Ecto neural progenitor cell (in vitro differentiated cells): ENCODE measurements around the gene NCKIPSD.
A peak's percentile ranks its signal among the peaks of the same experiment; 100 is the strongest.

ENCODE experiments used
- DNase-seq: peaks from one replicate; pipeline ENCODE4 v3.0.0-alpha.2; 2018; ENCODE audit warnings: low spot score

NCKIPSD gene

GRCh38 chr3:48678566-48679380 lies 6.9 kb downstream of the NCKIPSD start:
- DNase-seq = no peak

GRCh38 chr3:48678056-48678455 lies 7.7 kb downstream of the NCKIPSD start:
- DNase-seq = no peak

GRCh38 chr3:48674505-48674904 lies 11.2 kb downstream of the NCKIPSD start:
- no peak for DNase-seq

- no peak for DNase-seq
Measured at GRCh38 chr3:48672522-48672921, 13.2 kb downstream of the NCKIPSD start.

GRCh38 chr3:48664929-48665328 lies 20.8 kb downstream of the NCKIPSD start:
- no peak for DNase-seq

GRCh38 chr3:48664313-48664644 lies 21.4 kb downstream of the NCKIPSD start:
- no peak for DNase-seq

- peak; percentile 99 for DNase-seq
Measured at GRCh38 chr3:48663489-48664312, 22.0 kb downstream of the NCKIPSD start.

- DNase-seq = peak; percentile 89
Measured at GRCh38 chr3:48662753-48663488, 22.8 kb downstream of the NCKIPSD start, which contains the start of gene CELSR3. Gene CELSR3, minus strand, starts transcription at chr3:48662886. Its CDS starts 252 bp downstream, at chr3:48662634.

- DNase-seq = no peak
Measured at GRCh38 chr3:48662145-48662752, 23.5 kb downstream of the NCKIPSD start.

GRCh38 chr3:48661501-48662144 lies 24.1 kb downstream of the NCKIPSD start:
- peak; percentile 94 for DNase-seq

- DNase-seq = no peak
Measured at GRCh38 chr3:48660800-48661400, 24.8 kb downstream of the NCKIPSD start.

GRCh38 chr3:48656841-48657281 lies 28.9 kb downstream of the NCKIPSD start:
- DNase-seq = no peak

GRCh38 chr3:48656061-48656840 lies 29.5 kb downstream of the NCKIPSD start:
- DNase-seq = peak; percentile 95

GRCh38 chr3:48655606-48656005 lies 30.1 kb downstream of the NCKIPSD start:
- DNase-seq = no peak

- no peak for DNase-seq
Measured at GRCh38 chr3:48655063-48655462, 30.7 kb downstream of the NCKIPSD start.

GRCh38 chr3:48652923-48653715 lies 32.6 kb downstream of the NCKIPSD start:
- DNase-seq = no peak

- DNase-seq = no peak
Measured at GRCh38 chr3:48651771-48652170, 33.9 kb downstream of the NCKIPSD start.

- no peak for DNase-seq
Measured at GRCh38 chr3:48650723-48651122, 35.0 kb downstream of the NCKIPSD start.

- no peak for DNase-seq
Measured at GRCh38 chr3:48648188-48648850, 37.4 kb downstream of the NCKIPSD start.
